Stimulated activated naive CD8-positive, alpha-beta T cell treated with anti-CD3 and anti-CD28 coated beads, Interleukin-15, Interleukin-2, amounts not matched to agents 100 U/mL and 50 U/mL, for 24 hours (primary cell): ENCODE measurements around the gene RXFP2.
A peak's percentile ranks its signal among the peaks of the same experiment; 100 is the strongest.

Source experiments
- ATAC-seq: fragments of 150-1000 bp; cut with Tn5 transposase; one replicate; pipeline ENCODE4 v1.10.0; 2021
- DNase-seq: peaks from one replicate; pipeline ENCODE4 v3.0.0; 2021

RXFP2 gene

GRCh38 chr13:31826521-31826920, 87.2 kb downstream of the RXFP2 start:
- DNase-seq (no peak), ATAC-seq (no peak)

- no peak for DNase-seq
- no peak for ATAC-seq
Observed at GRCh38 chr13:31827707-31828106, 88.4 kb downstream of the RXFP2 start.

- no peak for ATAC-seq
- DNase-seq: no peak
Observed at GRCh38 chr13:31835932-31836331, 96.6 kb downstream of the RXFP2 start.

- ATAC-seq (no peak), DNase-seq (no peak)
Observed at GRCh38 chr13:31843044-31843443, 103.7 kb downstream of the RXFP2 start.

- peak; percentile 94 for ATAC-seq
- DNase-seq: peak; percentile 78
Observed at GRCh38 chr13:31846182-31846938, 107.0 kb downstream of the RXFP2 start.

- no peak for ATAC-seq
Observed at GRCh38 chr13:31846961-31847752, 107.8 kb downstream of the RXFP2 start.

GRCh38 chr13:31848621-31849020, 109.3 kb downstream of the RXFP2 start:
- DNase-seq (no peak), ATAC-seq (no peak)

More at GRCh38 chr13:31846961-31847752, 107.8 kb downstream of the RXFP2 start:
- DNase-seq: no peak

GRCh38 chr13:31849206-31849605, 109.9 kb downstream of the RXFP2 start:
- no peak for ATAC-seq
- no peak for DNase-seq

- DNase-seq (no peak), ATAC-seq (no peak)
Observed at GRCh38 chr13:31850041-31850555, 110.8 kb downstream of the RXFP2 start.

GRCh38 chr13:31851216-31851615, 111.9 kb downstream of the RXFP2 start:
- no peak for ATAC-seq
- no peak for DNase-seq
